Smooth muscle cell (in vitro differentiated cells): ENCODE data around the gene HMGCS2. TPM values are rescaled to one million over a fixed set of nuclear protein-coding genes. Genes with fewer than 3 reads are reported as not detected.

ENCODE experiments used
- DNase-seq: peaks from one replicate; lab custom pipeline; 2025; ENCODE audit not compliant: unreplicated experiment; lab: John Stamatoyannopoulos, UW
- H2AFZ ChIP-seq: fragments of 200-600 bp; sonication (generic); 2 replicates; pipeline ENCODE4 v1.6.0; 2016; ENCODE audit warnings: antibody characterized with exemption, low read depth, mild to moderate bottlenecking
- H3F3A ChIP-seq: fragments of 200-600 bp; sonication (generic); 2 replicates; pipeline ENCODE4 v1.6.0; 2017; ENCODE audit warnings: antibody characterized with exemption, low read depth
- H3K27ac ChIP-seq: fragments of 200-600 bp; sonication (generic); 2 replicates; pipeline ENCODE4 v1.5.1; 2016; ENCODE audit warnings: low read depth, mild to moderate bottlenecking
- H3K27me3 ChIP-seq: fragments of 200-600 bp; sonication (generic); 2 replicates; pipeline ENCODE4 v1.6.1; 2016; ENCODE audit warnings: low read depth, mild to moderate bottlenecking
- H3K36me3 ChIP-seq: fragments of 200-600 bp; sonication (generic); 2 replicates; pipeline ENCODE4 v1.5.1; 2016; ENCODE audit warnings: low read depth
- H3K4me1 ChIP-seq: fragments of 200-600 bp; sonication (generic); 2 replicates; pipeline ENCODE4 v1.5.1; 2016; ENCODE audit warnings: low read depth
- H3K4me2 ChIP-seq: fragments of 200-600 bp; sonication (generic); 2 replicates; pipeline ENCODE4 v1.6.0; 2016; ENCODE audit warnings: mild to moderate bottlenecking
- H3K4me3 ChIP-seq: fragments of 200-600 bp; sonication (generic); 2 replicates; pipeline ENCODE4 v1.5.1; 2016; ENCODE audit warnings: mild to moderate bottlenecking
- H3K79me2 ChIP-seq: fragments of 200-600 bp; sonication (generic); 2 replicates; pipeline ENCODE4 v1.6.0; 2016; ENCODE audit warnings: low read depth, mild to moderate bottlenecking
- H3K9ac ChIP-seq: fragments of 200-600 bp; sonication (generic); 2 replicates; pipeline ENCODE4 v1.6.0; 2016; ENCODE audit warnings: low read depth
- H3K9me3 ChIP-seq: fragments of 200-600 bp; sonication (generic); replicated peaks from 2 replicates; pipeline ENCODE4 v1.5.1; 2016; ENCODE audit warnings: low read depth
- H4K20me1 ChIP-seq: fragments of 200-600 bp; sonication (generic); 2 replicates; pipeline ENCODE4 v1.6.0; 2016; ENCODE audit warnings: low read depth
- CTCF ChIP-seq: fragments of 200-600 bp; sonication (generic); IDR thresholded peaks from 2 replicates; pipeline ENCODE4 v1.5.1; 2017; ENCODE audit warnings: borderline replicate concordance, mild to moderate bottlenecking, antibody characterized with exemption; ENCODE audit not compliant: insufficient read depth, poor library complexity, severe bottlenecking
- WGBS: methylation state at CpG from one replicate; pipeline ENCODE4 v1.1.7; 2016; ENCODE audit warnings: low lambda C conversion rate; 5-methylcytosine and 5-hydroxymethylcytosine counted together
- polyA plus RNA-seq: library from polyadenylated mRNA; unstranded; fragments of >200 nt; fragmentation: Nextera tagmentation; extraction: Ambion mirVana; gene quantifications from 2 replicates; pipeline ENCODE4 v1.2.1, GENCODE V29; 2016
- total RNA-seq: library from RNA; depleted of rRNA; stranded (reverse); fragments of >200 nt; gene quantifications from 2 replicates; pipeline ENCODE4 v1.2.3, GENCODE V29; 2014

The HMGCS2 gene
- total and polyA plus RNA-seq, 2 experiments from 2014 or later: not detected

- WGBS: 94% methylated on average over 11 of the region's 11 CpGs
Measured at GRCh38 chr1:119720866-119721440, 47.8 kb downstream of the HMGCS2 start.

GRCh38 chr1:119718972-119719371, 49.7 kb downstream of the HMGCS2 start:
- Histone ChIP-seq H2AFZ (no peak overlapping the region), H3K4me3 (no peak overlapping the region), H4K20me1 (peaks cover 92% of the 10 kb centered on the region), H3K79me2 (peaks cover 90% of the 10 kb centered on the region), H3K27me3 (no peaks in the 10 kb centered on the region), H3K27ac (no peak overlapping the region), H3K36me3 (peaks cover 6% of the 10 kb centered on the region), H3K9ac (no peak overlapping the region), H3K9me3 (no peaks in the 10 kb centered on the region), H3F3A (no peaks in the 10 kb centered on the region), H3K4me2 (no peak overlapping the region), H3K4me1 (peaks cover 18% of the 10 kb centered on the region)
- WGBS: 94% methylated on average over 3 of the region's 3 CpGs
- no peak for DNase-seq
- TF ChIP-seq CTCF: no peak

More at GRCh38 chr1:119720866-119721440, 47.8 kb downstream of the HMGCS2 start:
- no peak for DNase-seq
- Histone ChIP-seq H3K27ac (no peak overlapping the region), H3K4me2 (no peak overlapping the region), H3K9ac (no peak overlapping the region), H2AFZ (no peak overlapping the region), H3K79me2 (peaks cover 70% of the 10 kb centered on the region), H4K20me1 (peaks cover 83% of the 10 kb centered on the region), H3K27me3 (no peaks in the 10 kb centered on the region), H3K4me3 (no peak overlapping the region), H3K4me1 (no peaks in the 10 kb centered on the region), H3F3A (no peaks in the 10 kb centered on the region), H3K36me3 (peaks cover 11% of the 10 kb centered on the region), H3K9me3 (no peaks in the 10 kb centered on the region)
- no peak for TF ChIP-seq CTCF

GRCh38 chr1:119718409-119718808, 50.3 kb downstream of the HMGCS2 start:
- Histone ChIP-seq H3K4me3 (no peak overlapping the region), H3K9ac (no peak overlapping the region), H2AFZ (no peak overlapping the region), H3K27ac (no peak overlapping the region), H3K4me2 (no peak overlapping the region), H3K36me3 (peaks cover 6% of the 10 kb centered on the region), H3K4me1 (peaks cover 24% of the 10 kb centered on the region), H3K27me3 (no peaks in the 10 kb centered on the region), H3F3A (peaks cover 3% of the 10 kb centered on the region), H4K20me1 (peaks cover 92% of the 10 kb centered on the region), H3K79me2 (peaks cover 91% of the 10 kb centered on the region), H3K9me3 (no peaks in the 10 kb centered on the region)
- DNase-seq: no peak
- TF ChIP-seq CTCF: no peak

- peaks cover 11% of the 10 kb centered on the region for H3F3A ChIP-seq
- H3K9me3 ChIP-seq: no peaks in the 10 kb centered on the region
- no peak overlapping the region for H2AFZ ChIP-seq
- no peak for DNase-seq
- peaks cover 70% of the 10 kb centered on the region for H4K20me1 ChIP-seq
- no peaks in the 10 kb centered on the region for H3K27me3 ChIP-seq
- no peaks in the 10 kb centered on the region for H3K36me3 ChIP-seq
- peak overlapping the region; percentile 86 for H3K4me3 ChIP-seq
- H3K27ac ChIP-seq: peak overlapping the region; percentile 92
- H3K4me2 ChIP-seq: peak overlapping the region; percentile 96
- H3K79me2 ChIP-seq: peaks cover 75% of the 10 kb centered on the region
- peak overlapping the region; percentile 9 for H3K9ac ChIP-seq
- peaks cover 31% of the 10 kb centered on the region for H3K4me1 ChIP-seq
- no peak for TF ChIP-seq CTCF
- WGBS: 21% methylated on average over 5 of the region's 5 CpGs
Measured at GRCh38 chr1:119715542-119715941, 53.2 kb downstream of the HMGCS2 start.
